ENCODE data around the gene TPD52L1.

Gene TPD52L1

DNA sequence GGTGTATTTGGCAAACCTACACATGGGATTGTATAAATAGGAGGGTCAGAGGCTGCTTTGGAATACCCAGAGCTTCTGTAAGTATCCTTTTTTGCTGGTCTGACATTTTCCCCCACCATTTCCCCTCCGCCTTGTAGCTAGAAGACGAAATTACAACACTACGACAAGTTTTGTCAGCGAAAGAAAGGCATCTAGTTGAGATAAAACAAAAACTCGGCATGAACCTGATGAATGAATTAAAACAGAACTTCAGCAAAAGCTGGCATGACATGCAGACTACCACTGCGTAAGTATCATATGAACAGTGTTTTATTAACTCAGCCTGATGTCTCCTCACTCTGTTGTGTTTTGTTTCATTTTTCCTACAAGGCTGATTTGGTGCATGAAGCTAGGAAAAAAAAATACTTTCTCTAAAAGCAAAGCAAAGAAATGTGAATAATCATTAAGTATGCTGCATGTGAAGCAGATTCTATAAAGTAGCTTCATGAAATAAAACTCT lies 75.5 kb downstream of the TPD52L1 start:
- H3K4me1 ChIP-seq (ENCODE audit: control insufficient read depth in 1 of 2, insufficient read depth in 1 of 2, low read depth in 1 of 2, low read length in 1 of 2), result no peaks in the 10 kb centered on the region

GRCh38 chr6:125230674-125231073 lies 77.1 kb downstream of the TPD52L1 start:
- Histone ChIP-seq H3K27ac (no peak overlapping the region), H3K4me3 (ENCODE audit: low read depth in 1 of 2, low read length in 1 of 2) (no peak overlapping the region), H3K36me3 (no peaks in the 10 kb centered on the region), H3K27me3 (no peaks in the 10 kb centered on the region), H3K4me1 (ENCODE audit: control insufficient read depth in 1 of 2, insufficient read depth in 1 of 2, low read depth in 1 of 2, low read length in 1 of 2) (no peaks in the 10 kb centered on the region), H3K9me3 (no peaks in the 10 kb centered on the region)
- no peak for TF ChIP-seq CTCF (IDR thresholded peaks at IDR 0.05)

More for the DNA sequence above, 75.5 kb downstream of the TPD52L1 start:
- H3K4me3 ChIP-seq (ENCODE audit: low read depth in 1 of 2, low read length in 1 of 2), result no peak overlapping the region
- no peaks in the 10 kb centered on the region for H3K36me3 ChIP-seq
- TF ChIP-seq CTCF (IDR thresholded peaks at IDR 0.05), result no peak
- no peaks in the 10 kb centered on the region for H3K9me3 ChIP-seq
- H3K27me3 ChIP-seq, result no peaks in the 10 kb centered on the region
- no peak overlapping the region for H3K27ac ChIP-seq

- TF ChIP-seq CTCF (IDR thresholded peaks at IDR 0.05), result no peak
- Histone ChIP-seq H3K9me3 (no peaks in the 10 kb centered on the region), H3K27ac (no peak overlapping the region), H3K4me3 (ENCODE audit: low read depth in 1 of 2, low read length in 1 of 2) (no peak overlapping the region), H3K36me3 (no peaks in the 10 kb centered on the region), H3K4me1 (ENCODE audit: control insufficient read depth in 1 of 2, insufficient read depth in 1 of 2, low read depth in 1 of 2, low read length in 1 of 2) (no peaks in the 10 kb centered on the region), H3K27me3 (no peaks in the 10 kb centered on the region)
Measured at GRCh38 chr6:125231133-125231532, 77.6 kb downstream of the TPD52L1 start.

- Histone ChIP-seq H3K27ac (no peak overlapping the region), H3K36me3 (no peaks in the 10 kb centered on the region), H3K9me3 (no peaks in the 10 kb centered on the region), H3K4me3 (ENCODE audit: low read depth in 1 of 2, low read length in 1 of 2) (no peak overlapping the region), H3K4me1 (ENCODE audit: control insufficient read depth in 1 of 2, insufficient read depth in 1 of 2, low read depth in 1 of 2, low read length in 1 of 2) (no peaks in the 10 kb centered on the region), H3K27me3 (no peaks in the 10 kb centered on the region)
- no peak for TF ChIP-seq CTCF (IDR thresholded peaks at IDR 0.05)
Measured at GRCh38 chr6:125231574-125232343, 78.2 kb downstream of the TPD52L1 start.

- H3K4me3 ChIP-seq (ENCODE audit: low read depth in 1 of 2, low read length in 1 of 2), result no peak overlapping the region
- H3K27ac ChIP-seq, result no peak overlapping the region
- no peaks in the 10 kb centered on the region for H3K27me3 ChIP-seq
- H3K9me3 ChIP-seq, result no peaks in the 10 kb centered on the region
- TF ChIP-seq CTCF (IDR thresholded peaks at IDR 0.05), result no peak
- no peaks in the 10 kb centered on the region for H3K36me3 ChIP-seq
- H3K4me1 ChIP-seq (ENCODE audit: control insufficient read depth in 1 of 2, insufficient read depth in 1 of 2, low read depth in 1 of 2, low read length in 1 of 2), result no peaks in the 10 kb centered on the region
Measured at GRCh38 chr6:125232466-125232865, 78.9 kb downstream of the TPD52L1 start.

Measured in neutrophil (primary cell).